ENCODE results near the gene LIFR.

Gene LIFR

DNA sequence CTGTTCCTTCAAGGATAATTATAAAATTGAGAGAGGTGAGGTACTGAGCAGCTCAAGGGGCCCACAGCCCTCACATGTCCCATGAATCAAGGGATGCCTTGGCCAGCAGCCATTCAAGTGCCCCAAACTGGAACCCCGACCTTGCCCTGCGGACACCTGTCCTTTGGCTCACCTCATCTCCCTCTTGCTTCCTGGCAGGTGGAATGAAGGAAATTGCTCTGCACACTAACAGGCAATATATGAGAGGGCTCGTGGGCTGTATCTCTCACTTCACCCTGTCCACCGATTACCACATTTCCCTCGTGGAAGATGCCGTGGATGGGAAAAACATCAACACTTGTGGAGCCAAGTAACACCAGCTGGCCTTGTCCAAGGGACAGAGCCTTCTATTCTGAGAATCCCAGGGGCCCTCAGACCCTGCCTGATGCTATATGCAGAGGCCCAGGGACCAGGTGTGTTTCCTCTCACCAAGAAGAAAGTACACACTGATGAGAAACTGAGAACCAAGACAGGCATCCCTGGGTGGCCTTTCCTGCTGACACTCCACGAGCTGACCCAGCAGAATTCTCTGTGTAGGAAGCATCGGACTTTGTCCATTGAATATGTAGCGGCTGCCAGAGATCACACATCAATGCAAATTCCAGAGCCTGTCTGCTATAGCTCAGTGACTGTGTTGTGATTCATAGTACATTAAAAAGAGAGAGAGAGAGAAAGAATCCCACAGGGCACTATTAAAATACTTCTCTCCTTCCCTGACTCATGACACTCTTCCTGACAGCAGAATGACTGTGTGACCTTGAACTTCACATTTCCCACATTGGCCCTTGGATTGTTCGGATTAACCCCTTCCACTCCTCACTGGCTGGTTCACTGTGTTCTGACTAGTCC is 92.6 kb downstream of the LIFR start:
- no peak for DNase-seq

- DNase-seq = no peak
Measured at GRCh38 chr5:38462976-38463633, 93.3 kb downstream of the LIFR start.

DNA sequence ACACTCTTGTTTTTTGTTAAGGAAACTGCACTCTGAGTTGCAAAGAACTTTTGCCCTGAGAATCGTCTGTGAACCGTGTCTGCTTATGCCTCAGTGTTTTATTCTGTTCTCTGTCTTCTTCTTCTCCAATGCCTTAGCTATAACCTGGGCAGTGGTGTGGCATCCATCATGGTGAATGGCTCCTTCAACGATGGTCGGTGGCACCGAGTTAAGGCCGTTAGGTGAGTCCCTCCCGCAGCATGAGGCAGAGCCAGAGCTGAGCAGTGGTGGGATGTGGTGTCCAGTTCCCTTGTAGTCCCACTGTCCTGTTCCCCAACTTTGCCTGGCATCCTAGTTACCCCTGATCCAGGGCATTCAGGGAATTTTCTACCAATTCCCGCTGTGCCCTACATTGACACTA is 98.3 kb downstream of the LIFR start:
- no peak for DNase-seq

DNA sequence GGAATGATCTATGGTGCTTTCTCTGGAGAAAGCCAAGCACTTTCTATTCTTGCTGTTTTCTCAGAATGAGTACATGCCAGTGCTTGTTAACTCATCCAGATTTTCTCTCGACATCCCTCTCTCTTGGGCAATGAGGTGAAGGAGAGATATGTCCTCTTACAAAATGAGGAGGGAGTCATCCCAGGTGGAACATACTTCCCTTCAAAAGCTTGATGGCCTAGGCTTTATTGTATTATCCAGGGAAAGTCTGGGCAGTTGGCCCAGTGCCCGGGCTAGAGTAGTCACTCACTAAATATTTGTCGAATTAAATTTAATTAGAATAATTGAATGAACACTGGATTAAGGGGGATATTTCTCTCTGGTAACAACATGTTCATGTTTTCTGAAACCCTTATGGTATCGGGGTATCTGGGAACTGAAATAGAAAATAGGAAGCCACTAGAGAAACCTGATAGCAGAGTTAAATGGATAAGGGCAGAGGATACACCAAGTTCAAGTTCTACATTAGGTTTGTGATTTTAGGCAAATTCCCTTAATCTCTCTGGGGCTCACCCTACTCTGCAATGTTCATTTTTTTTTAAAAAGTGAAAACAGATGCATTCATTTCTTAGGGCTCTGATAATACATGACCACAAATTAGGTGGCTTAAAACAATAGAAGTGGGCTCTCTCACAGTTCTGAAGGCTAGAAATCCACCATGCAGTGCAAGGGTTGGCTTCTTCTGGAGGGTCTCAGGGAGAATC is 99.6 kb downstream of the LIFR start:
- DNase-seq = no peak

GRCh38 chr5:38455796-38456330 is 100.6 kb downstream of the LIFR start:
- no peak for DNase-seq

- no peak for DNase-seq
Measured at GRCh38 chr5:38453921-38454320, 102.5 kb downstream of the LIFR start.

GRCh38 chr5:38453506-38453905 is 102.9 kb downstream of the LIFR start:
- no peak for DNase-seq

DNA sequence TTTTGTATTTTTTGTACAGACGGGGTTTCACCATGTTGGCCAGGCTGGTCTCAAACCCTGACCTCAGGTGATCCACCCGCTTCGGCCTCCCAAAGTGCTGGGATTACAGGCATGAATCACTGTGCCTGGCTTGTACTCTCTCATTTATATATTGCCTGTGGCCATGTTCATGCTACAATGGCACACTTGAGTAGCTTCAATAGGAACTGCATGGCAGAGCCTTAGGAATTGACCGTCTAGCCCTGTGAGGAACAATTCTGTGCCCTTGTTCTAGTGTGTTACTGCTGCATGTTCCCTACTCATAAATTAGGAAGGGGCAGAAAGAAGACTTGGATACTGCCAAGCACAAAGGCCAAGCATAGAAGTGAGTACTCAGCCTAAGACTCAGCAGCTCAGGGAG is 104.2 kb downstream of the LIFR start:
- no peak for DNase-seq

DNA sequence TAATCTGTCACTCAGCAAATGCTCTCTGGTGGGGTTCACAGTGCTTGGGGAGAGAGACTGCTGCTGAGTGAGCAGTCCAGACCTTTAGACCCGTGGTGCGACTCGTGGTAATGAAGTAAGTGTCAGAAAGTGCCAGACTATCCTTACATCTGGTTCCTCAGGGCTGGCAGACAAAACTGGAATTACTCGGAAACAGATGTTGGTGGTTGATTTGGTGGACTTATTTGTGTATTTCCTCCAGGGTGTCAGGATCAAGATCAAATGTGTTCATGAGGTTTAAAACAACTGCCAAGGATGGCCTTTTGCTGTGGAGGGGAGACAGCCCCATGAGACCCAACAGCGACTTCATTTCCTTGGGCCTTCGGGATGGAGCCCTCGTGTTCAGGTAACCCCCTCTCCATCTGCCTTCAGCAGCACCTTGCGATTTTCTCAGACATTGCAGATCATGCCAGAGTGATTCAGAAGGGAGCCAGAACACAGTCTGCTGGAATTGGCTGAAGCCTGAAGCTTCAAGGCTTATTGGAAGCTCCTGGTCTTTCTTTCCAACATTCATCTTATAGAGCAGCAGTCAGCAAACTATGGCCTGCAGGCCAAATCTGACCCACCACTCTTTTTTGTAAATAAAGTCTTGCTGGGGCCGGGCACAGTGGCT is 105.2 kb downstream of the LIFR start:
- no peak for DNase-seq

- no peak for DNase-seq
Measured at GRCh38 chr5:38450627-38451026, 105.8 kb downstream of the LIFR start.

DNA sequence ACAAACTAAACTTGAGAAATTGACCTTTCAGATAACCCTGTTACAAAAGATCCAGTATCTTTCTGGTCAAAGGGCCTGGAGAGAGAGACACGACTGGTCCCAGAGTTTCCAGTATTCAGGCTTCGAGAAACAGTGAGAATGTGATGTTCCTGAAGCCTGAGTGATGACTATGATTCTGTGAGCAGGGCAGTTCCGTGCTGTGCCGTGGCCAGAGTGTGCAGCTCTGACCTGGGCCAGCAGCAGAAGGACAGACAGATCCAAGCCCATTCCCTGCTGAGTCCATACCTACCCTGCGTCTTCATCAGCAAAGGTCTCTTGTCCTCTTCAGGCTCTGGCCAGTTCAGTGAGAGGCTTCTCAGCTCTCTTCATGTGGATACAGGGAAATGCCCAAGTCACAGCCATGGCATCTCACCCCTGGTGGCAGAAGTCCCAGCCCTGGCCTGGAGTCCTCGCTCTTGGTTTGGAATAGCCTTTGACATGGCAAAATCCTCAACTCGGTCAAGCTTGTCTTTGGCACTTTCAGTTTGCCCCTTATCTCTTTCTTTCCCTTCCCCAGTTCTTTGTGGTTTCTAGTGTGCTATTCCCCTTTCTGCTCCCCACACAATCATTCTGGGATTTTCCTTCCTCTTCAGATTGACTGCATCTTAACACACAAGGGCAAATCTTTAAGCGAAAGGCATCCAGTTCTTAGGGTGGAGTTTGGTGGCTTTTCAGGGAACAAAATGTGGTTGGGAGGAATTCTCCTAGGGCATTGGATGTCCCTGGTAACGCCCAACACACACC is 107.7 kb downstream of the LIFR start:
- DNase-seq = no peak

- DNase-seq = no peak
Measured at GRCh38 chr5:38447786-38448185, 108.7 kb downstream of the LIFR start.

- DNase-seq = no peak
Measured at GRCh38 chr5:38447056-38447455, 109.4 kb downstream of the LIFR start.

DNA sequence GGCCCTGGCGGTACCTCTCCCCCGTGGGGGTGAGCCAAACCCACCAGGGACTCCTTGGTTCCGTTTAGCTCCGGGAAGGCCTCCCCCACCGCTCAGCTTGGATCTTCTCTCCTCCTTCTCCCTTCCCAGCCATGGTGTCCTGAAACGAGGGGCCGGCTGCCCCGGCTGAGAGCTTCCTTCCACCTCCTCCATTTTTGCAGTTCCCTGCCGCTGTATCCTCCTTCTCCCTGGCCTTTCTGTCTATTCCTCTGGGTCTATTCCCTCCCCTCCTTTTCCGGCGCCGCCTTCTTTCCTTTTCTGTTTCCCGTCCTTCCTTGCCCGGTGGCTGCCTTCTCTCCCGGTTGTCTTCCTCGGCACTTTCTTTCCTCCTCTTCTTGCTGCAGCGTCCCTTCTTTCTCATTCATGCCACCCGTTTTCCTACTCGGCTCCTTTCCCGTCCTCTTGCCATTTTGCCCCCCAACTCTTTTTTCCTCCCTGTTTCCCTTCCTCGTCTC is 110.4 kb downstream of the LIFR start:
- no peak for DNase-seq

DNA sequence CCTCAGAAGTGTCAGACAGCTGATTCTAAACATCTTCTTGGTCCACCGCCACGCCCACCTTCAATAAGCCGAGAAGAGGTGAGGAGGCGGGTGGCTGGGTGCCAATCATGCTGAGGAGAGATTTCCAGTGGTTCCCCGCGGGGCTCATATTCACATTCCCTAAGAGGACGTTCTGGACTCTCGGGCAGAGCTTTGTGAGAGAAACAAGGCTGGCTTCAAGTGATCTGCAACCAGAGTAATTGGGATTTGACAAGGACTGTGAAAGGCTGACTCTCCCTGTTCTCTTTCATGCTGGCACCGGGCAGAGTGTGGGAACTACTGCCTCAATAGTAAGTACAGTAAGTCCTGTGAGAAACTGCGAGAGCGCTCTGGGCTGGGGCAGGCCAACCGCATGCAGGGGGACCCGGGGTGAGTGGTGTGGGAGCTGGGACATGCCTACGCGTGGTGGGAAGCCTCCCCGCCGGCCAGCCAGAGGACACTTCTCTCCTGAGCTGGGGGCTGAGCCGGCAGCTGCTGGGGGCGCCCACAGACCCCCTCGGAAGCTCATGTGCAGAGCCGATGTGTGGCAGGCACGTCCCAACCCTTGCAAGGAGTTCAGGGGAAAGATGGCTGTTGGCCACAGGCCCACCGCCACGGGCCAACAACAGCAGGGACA is 110.9 kb downstream of the LIFR start:
- no peak for DNase-seq

DNA sequence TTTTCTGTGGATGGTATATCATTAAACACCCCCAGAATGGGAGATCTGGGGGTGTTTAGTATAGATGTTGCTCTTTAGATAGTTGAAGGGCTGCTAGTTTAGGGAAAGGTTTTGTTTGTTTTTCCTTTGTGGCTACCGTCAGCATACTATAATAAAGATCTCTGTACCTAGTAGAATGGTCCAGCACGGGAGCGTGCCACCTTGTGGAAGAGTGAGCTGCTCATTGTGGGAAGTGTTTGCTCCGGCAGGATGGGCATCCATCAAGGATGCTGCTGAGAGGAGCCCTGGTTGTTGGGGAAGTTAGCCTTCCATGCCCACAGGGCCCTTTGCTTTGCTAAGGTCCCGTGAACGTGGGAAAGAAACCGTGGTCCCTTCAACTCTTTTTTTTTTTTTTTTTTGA is 113.1 kb downstream of the LIFR start:
- no peak for DNase-seq

DNA sequence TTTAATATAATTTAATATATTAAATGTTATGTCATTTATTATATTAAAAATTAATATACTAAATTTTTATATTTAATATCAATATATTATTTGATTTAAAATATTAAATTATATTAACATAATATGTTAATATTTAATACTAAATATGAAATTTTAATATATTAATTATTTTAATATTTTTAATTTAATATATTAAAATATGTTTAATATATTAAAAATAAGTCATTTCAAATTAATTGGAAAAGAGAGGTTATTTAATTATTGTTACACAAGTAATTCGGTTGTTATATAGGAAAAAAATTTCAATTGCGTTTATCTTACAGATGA is 114.2 kb downstream of the LIFR start:
- no peak for DNase-seq

- peak; percentile 94 for DNase-seq
Measured at GRCh38 chr5:38441453-38442246, 114.8 kb downstream of the LIFR start.

DNA sequence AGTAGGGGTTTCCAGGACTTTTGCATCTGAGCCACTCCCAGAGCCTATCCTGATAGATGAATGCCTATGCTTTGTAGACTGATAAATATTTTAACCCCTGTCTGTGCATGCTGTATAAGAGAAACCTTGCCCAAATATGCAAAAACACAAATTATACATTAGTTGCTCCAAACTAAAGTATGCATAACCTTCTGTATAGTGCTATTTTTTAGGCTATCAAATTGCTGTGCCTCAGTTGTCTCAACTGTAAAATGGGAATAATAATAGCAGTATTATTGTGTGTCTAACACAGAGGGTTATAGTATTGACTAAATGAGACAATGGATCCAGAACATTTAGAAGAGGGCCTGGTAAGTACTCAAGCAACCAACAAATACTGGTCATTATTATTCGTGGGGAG is 117.7 kb downstream of the LIFR start:
- no peak for DNase-seq

DNA sequence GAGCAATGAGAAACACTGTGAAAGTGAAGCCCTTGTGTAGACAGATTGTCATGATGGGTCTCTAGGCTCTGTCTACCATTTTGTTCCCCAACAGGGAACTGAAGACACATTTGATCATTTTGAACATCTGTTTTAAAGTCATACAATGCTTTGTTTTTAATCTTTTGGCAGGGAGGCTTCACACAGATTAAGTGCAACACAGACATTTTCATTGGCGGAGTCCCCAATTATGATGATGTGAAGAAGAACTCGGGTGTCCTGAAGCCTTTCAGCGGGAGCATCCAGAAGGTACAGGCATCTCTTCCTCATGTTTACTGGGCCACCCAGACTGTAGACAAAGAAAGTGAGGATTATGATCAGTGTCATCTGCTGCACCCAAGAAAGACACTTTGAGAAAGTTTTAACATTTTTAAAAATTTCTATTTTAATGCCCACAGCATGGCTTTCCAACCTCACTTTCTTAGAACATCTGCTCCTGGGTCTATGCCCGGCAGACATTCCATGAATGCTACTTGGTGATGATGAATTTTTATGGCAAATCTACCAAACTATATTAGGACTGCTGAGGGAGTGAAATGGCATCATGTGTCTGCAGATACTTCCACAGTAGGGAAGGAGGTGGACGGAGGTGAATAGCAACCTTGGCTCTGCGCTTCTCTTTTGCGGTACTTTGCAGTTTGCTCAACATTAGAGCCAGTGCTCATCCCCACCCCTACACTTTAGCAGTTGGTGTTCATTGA is 121.3 kb downstream of the LIFR start:
- no peak for DNase-seq

Data from DMS153 (cell line).